Astrocyte of the spinal cord (primary cell): ENCODE measurements around the gene SRL.

ENCODE experiments used
- DNase-seq: peaks from one replicate; pipeline ENCODE4 v3.0.0; 2011; ENCODE audit warnings: low read depth, low spot score
- H3K4me3 ChIP-seq: 2 replicates; pipeline ENCODE4 v1.5.1; 2011; ENCODE audit warnings: low read depth, mild to moderate bottlenecking, low read length, moderate library complexity
- CTCF ChIP-seq: IDR thresholded peaks from 2 replicates; pipeline ENCODE4 v1.5.1; 2012; ENCODE audit warnings: low read depth, mild to moderate bottlenecking, low read length, inconsistent platforms
- in situ Hi-C: cut with HindIII; loops from 2 replicates; pipeline ENCODE4 v1.10.0; 2017; ENCODE audit warnings: low sequenced_read_pairs

SRL gene

GRCh38 chr16:4206680-4207079, 35.2 kb downstream of the SRL start:
- in situ Hi-C loops, result no loop called here
- no peak overlapping the region for H3K4me3 ChIP-seq
- TF ChIP-seq CTCF, result no peak
- no peak for DNase-seq

- no peak overlapping the region for H3K4me3 ChIP-seq
Measured at GRCh38 chr16:4205971-4206370, 35.9 kb downstream of the SRL start.

GRCh38 chr16:4204521-4204920, 37.4 kb downstream of the SRL start:
- TF ChIP-seq CTCF, result no peak
- H3K4me3 ChIP-seq, result no peak overlapping the region
- in situ Hi-C loops, result no loop called here
- DNase-seq, result no peak

More at GRCh38 chr16:4205971-4206370, 35.9 kb downstream of the SRL start:
- no peak for TF ChIP-seq CTCF
- no peak for DNase-seq
- in situ Hi-C loops, result no loop called here

- no peak for TF ChIP-seq CTCF
- DNase-seq, result no peak
- in situ Hi-C loops, result no loop called here
- no peak overlapping the region for H3K4me3 ChIP-seq
Measured at GRCh38 chr16:4203748-4204147, 38.1 kb downstream of the SRL start.

- in situ Hi-C loops, result no loop called here
- no peak for TF ChIP-seq CTCF
- no peak overlapping the region for H3K4me3 ChIP-seq
- DNase-seq, result no peak
Measured at GRCh38 chr16:4202615-4203345, 39.1 kb downstream of the SRL start.

- TF ChIP-seq CTCF, result no peak
- in situ Hi-C loops, result no loop called here
- DNase-seq, result peak; percentile 12
- H3K4me3 ChIP-seq, result no peak overlapping the region
Measured at GRCh38 chr16:4200781-4201137, 41.1 kb downstream of the SRL start.
